OCI-LY7 (cell line): ENCODE data around the gene KCNIP3. TPM values are rescaled to one million over a fixed set of nuclear protein-coding genes. Genes with fewer than 3 reads are reported as not detected.

Source experiments
- BruUV-seq: library from RNA; stranded (reverse); fragments of 400-500 nt; replicated peaks from 2 replicates; lab custom pipeline; 2021; lab: Mats Ljungman, UMichigan
- CTCF ChIA-PET: fragments of 300-600 bp; sonication (Branson Sonifier 250); formaldehyde crosslinking; loops from one replicate; lab custom pipeline; 2022; ENCODE audit warnings: antibody characterized with exemption; ENCODE audit not compliant: unreplicated experiment; lab: Charles Lee
- POLR2A ChIA-PET: fragments of 300-600 bp; sonication (Branson Sonifier 250); formaldehyde crosslinking; loops from one replicate; lab custom pipeline; 2022; ENCODE audit warnings: antibody characterized with exemption; lab: Charles Lee
- DNase-seq: peaks from one replicate; pipeline ENCODE4 v3.0.0-alpha.2; 2015; ENCODE audit warnings: low spot score
- H2AFZ ChIP-seq: fragments of 200-600 bp; sonication (generic), shearing (Covaris generic); 2 replicates; pipeline ENCODE4 v1.6.1; 2014; ENCODE audit warnings: mild to moderate bottlenecking, antibody characterized with exemption, low read length, moderate library complexity
- H3K27ac ChIP-seq: fragments of 200-600 bp; sonication (generic); 2 replicates; pipeline ENCODE4 v1.5.1; 2014; ENCODE audit warnings: mixed run types, low read depth, mild to moderate bottlenecking, moderate library complexity, low read length, inconsistent platforms; ENCODE audit not compliant: poor library complexity, severe bottlenecking
- H3K36me3 ChIP-seq: fragments of 200-600 bp; sonication (generic); 2 replicates; pipeline ENCODE4 v1.6.1; 2014; ENCODE audit warnings: mild to moderate bottlenecking, antibody characterized with exemption, low read length, moderate library complexity, mixed read lengths; ENCODE audit not compliant: insufficient read depth
- H3K4me1 ChIP-seq: fragments of 200-600 bp; sonication (generic); 2 replicates; pipeline ENCODE4 v1.5.1; 2014; ENCODE audit warnings: mild to moderate bottlenecking, low read length; ENCODE audit not compliant: insufficient read depth, poor library complexity, severe bottlenecking
- H3K4me2 ChIP-seq: fragments of 200-600 bp; sonication (generic); 2 replicates; pipeline ENCODE4 v1.6.1; 2014; ENCODE audit warnings: mild to moderate bottlenecking, low read length
- H3K4me3 ChIP-seq: fragments of 200-600 bp; sonication (generic); 2 replicates; pipeline ENCODE4 v1.5.1; 2014; ENCODE audit warnings: mild to moderate bottlenecking, low read depth, low read length; ENCODE audit not compliant: poor library complexity, severe bottlenecking
- H3K79me2 ChIP-seq: fragments of 200-600 bp; sonication (generic); 2 replicates; pipeline ENCODE4 v1.6.1; 2016; ENCODE audit warnings: low read depth, mild to moderate bottlenecking, low read length, moderate library complexity, mixed read lengths; ENCODE audit not compliant: insufficient read depth
- H3K9me2 ChIP-seq: fragments of 200-600 bp; sonication (generic); 2 replicates; pipeline ENCODE4 v1.6.1; 2016; ENCODE audit warnings: mild to moderate bottlenecking, low read length, mixed read lengths; ENCODE audit not compliant: insufficient read depth
- H3K9me3 ChIP-seq: fragments of 200-600 bp; sonication (generic); 2 replicates; pipeline ENCODE4 v1.6.1; 2014; ENCODE audit warnings: mild to moderate bottlenecking, mixed run types, low read length, mixed read lengths
- H4K20me1 ChIP-seq: fragments of 200-600 bp; sonication (generic); 2 replicates; pipeline ENCODE4 v1.6.1; 2014; ENCODE audit warnings: mild to moderate bottlenecking, antibody characterized with exemption, low read length, moderate library complexity, mixed read lengths; ENCODE audit not compliant: insufficient read depth
- CTCF ChIP-seq: fragments of 200-600 bp; sonication (generic); conservative IDR thresholded peaks from 2 replicates; pipeline ENCODE4 v1.5.1; 2014; ENCODE audit warnings: mild to moderate bottlenecking, antibody characterized with exemption, low read length, moderate library complexity, mixed read lengths
- EZH2phosphoT487 ChIP-seq: fragments of 200-600 bp; sonication (generic); IDR thresholded peaks from 2 replicates; pipeline ENCODE4 v1.6.1; 2018; ENCODE audit warnings: low read depth, borderline replicate concordance, mild to moderate bottlenecking, mixed run types, antibody characterized with exemption, low read length, moderate library complexity, mixed read lengths
- intact Hi-C: fragments of 100-400 bp; cut with micrococcal nuclease; formaldehyde crosslinking; loops from one replicate; pipeline ENCODE4 v1.10.0; 2022; ENCODE audit not compliant: unreplicated experiment
- total RNA-seq, 2 experiments: library from RNA; depleted of rRNA in 1 of 2; stranded (reverse); fragments of >200 nt in 1 of 2; shearing (Covaris generic) in 1 of 2; gene quantifications; 2 replicates each; pipeline ENCODE4 v1.2.3, GENCODE V29; 2014 to 2022

KCNIP3 gene
- total RNA-seq, 2 experiments from 2014 or later: not detected

DNA sequence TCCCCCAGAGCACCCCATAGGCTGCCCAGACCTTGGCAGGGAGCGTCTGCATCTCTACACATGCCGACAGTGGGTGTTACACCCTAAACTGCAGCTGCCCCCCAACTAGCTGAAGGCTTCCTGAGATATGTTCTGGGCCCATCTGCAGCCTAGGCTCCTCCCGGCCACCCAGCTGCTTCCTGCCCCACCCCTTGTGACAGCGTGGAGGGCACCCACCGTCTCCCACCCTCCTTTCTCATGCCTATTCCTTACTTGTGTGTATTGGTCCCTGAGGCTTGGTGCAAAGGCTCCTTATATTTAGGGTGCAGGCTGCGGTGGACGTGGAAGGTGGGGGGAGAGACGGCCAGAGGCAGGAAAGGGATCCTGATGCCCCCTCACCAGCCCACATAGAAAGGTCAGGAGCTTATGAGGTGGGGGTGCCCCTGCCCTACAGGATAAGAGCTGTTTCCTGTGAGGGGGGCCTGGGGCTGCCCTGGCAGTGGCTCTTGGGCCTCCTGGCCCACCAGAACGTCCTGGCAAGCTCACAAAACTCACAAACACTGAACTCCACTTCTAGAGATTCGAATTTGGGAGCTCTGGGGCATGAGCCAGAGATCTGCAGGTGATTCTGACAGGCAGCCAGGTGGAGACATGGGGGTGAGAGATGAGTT, 30.2 kb upstream of the KCNIP3 start:
- H2AFZ ChIP-seq: no peak overlapping the region
- H3K79me2 ChIP-seq: no peaks in the 10 kb centered on the region
- no peak overlapping the region for H3K4me3 ChIP-seq
- no peak overlapping the region for H3K27ac ChIP-seq
- POLR2A ChIA-PET: no interaction called here
- BruUV-seq: no TSS peak
- no peaks in the 10 kb centered on the region for H3K4me1 ChIP-seq
- H3K36me3 ChIP-seq: no peaks in the 10 kb centered on the region
- intact Hi-C loops: no loop called here
- no peak overlapping the region for H3K4me2 ChIP-seq
- H3K9me3 ChIP-seq: no peaks in the 10 kb centered on the region
- CTCF ChIA-PET: no interaction called here
- no peaks in the 10 kb centered on the region for H4K20me1 ChIP-seq
- DNase-seq: no peak
- no peak for TF ChIP-seq CTCF
- TF ChIP-seq EZH2phosphoT487: no peak
- H3K9me2 ChIP-seq: no peaks in the 10 kb centered on the region

- Histone ChIP-seq H3K79me2 (no peaks in the 10 kb centered on the region), H4K20me1 (no peaks in the 10 kb centered on the region), H3K9me3 (no peaks in the 10 kb centered on the region), H3K4me3 (no peak overlapping the region), H2AFZ (no peak overlapping the region), H3K9me2 (no peaks in the 10 kb centered on the region), H3K27ac (no peak overlapping the region), H3K4me1 (no peaks in the 10 kb centered on the region), H3K36me3 (no peaks in the 10 kb centered on the region), H3K4me2 (no peak overlapping the region)
- no peak for DNase-seq
- ChIA-PET CTCF (no interaction called here), POLR2A (no interaction called here)
- intact Hi-C loops: no loop called here
- TF ChIP-seq CTCF (no peak), EZH2phosphoT487 (no peak)
- no TSS peak for BruUV-seq
Observed at GRCh38 chr2:95267458-95268210, 29.5 kb upstream of the KCNIP3 start.
